PC-3 (cell line): Measurements from ENCODE around the gene SLFN5. TPM values are rescaled to one million over a fixed set of nuclear protein-coding genes. Genes with fewer than 3 reads are reported as not detected.

Source experiments
- ATAC-seq: fragments of 200-7000 bp; cut with Tn5 transposase; 2 replicates; pipeline ENCODE4 v1.9.1; 2020; ENCODE audit warnings: mild to moderate bottlenecking, moderate library complexity
- BruUV-seq: library from RNA; stranded (reverse); fragments of 400-500 nt; replicated peaks from 2 replicates; lab custom pipeline; 2021; lab: Mats Ljungman, UMichigan
- CTCF ChIA-PET: fragments of 300-600 bp; sonication (Branson Sonifier 250); formaldehyde crosslinking; loops from one replicate; lab custom pipeline; 2022; ENCODE audit warnings: antibody characterized with exemption; lab: Charles Lee
- POLR2A ChIA-PET: fragments of 300-600 bp; sonication (Branson Sonifier 250); formaldehyde crosslinking; loops from one replicate; lab custom pipeline; 2022; ENCODE audit warnings: antibody characterized with exemption; ENCODE audit not compliant: unreplicated experiment; lab: Charles Lee
- DNase-seq: peaks from one replicate; pipeline ENCODE4 v3.0.0-alpha.2; 2015
- H2AFZ ChIP-seq: fragments of 300-600 bp; sonication (generic); 2 replicates; pipeline ENCODE4 v1.6.0; 2016; ENCODE audit warnings: antibody characterized with exemption, low read length
- H3F3A ChIP-seq: fragments of 300-600 bp; sonication (generic); one replicate; pipeline ENCODE4 v1.6.0; 2017; ENCODE audit warnings: antibody characterized with exemption, low read length, control low read depth, mild to moderate bottlenecking; ENCODE audit not compliant: unreplicated experiment
- H3K27ac ChIP-seq: fragments of 300-600 bp; sonication (generic); 2 replicates; pipeline ENCODE4 v1.5.1; 2016; ENCODE audit warnings: mild to moderate bottlenecking, low read length
- H3K27me3 ChIP-seq: fragments of 300-600 bp; sonication (generic); 2 replicates; pipeline ENCODE4 v1.6.1; 2016; ENCODE audit warnings: low read length, mixed read lengths
- H3K36me3 ChIP-seq: fragments of 300-600 bp; sonication (generic); 2 replicates; pipeline ENCODE4 v1.6.1; 2016; ENCODE audit warnings: low read depth, mixed run types, low read length, mixed read lengths
- H3K4me1 ChIP-seq: fragments of 300-600 bp; sonication (generic); 2 replicates; pipeline ENCODE4 v1.5.1; 2016; ENCODE audit warnings: low read length; ENCODE audit not compliant: insufficient read depth
- H3K4me2 ChIP-seq: fragments of 300-600 bp; sonication (generic); 2 replicates; pipeline ENCODE4 v1.6.0; 2016; ENCODE audit warnings: low read length
- H3K4me3 ChIP-seq: fragments of 300-600 bp; sonication (generic); 2 replicates; pipeline ENCODE4 v1.5.1; 2016; ENCODE audit warnings: mild to moderate bottlenecking, low read length, mixed read lengths
- H3K79me2 ChIP-seq: fragments of 300-600 bp; sonication (generic); 2 replicates; pipeline ENCODE4 v1.6.1; 2017; ENCODE audit warnings: low read length, mixed read lengths
- H3K9ac ChIP-seq: fragments of 300-600 bp; sonication (generic); 2 replicates; pipeline ENCODE4 v1.6.0; 2016; ENCODE audit warnings: mild to moderate bottlenecking, low read length
- H3K9me2 ChIP-seq: fragments of 300-600 bp; sonication (generic); replicated peaks from 2 replicates; pipeline ENCODE4 v1.6.1; 2016; ENCODE audit warnings: mixed run types, low read length, mixed read lengths
- H3K9me3 ChIP-seq: fragments of 300-600 bp; sonication (generic); 2 replicates; pipeline ENCODE4 v1.6.1; 2016; ENCODE audit warnings: low read length, mixed read lengths
- H4K20me1 ChIP-seq: fragments of 300-600 bp; sonication (generic); 2 replicates; pipeline ENCODE4 v1.6.1; 2016; ENCODE audit warnings: low read length, mixed read lengths
- EZH2 ChIP-seq: fragments of 300-600 bp; sonication (generic); IDR thresholded peaks from one replicate; pipeline ENCODE4 v1.6.1; 2017; ENCODE audit warnings: antibody characterized with exemption, mild to moderate bottlenecking, low read length; ENCODE audit not compliant: unreplicated experiment
- EZH2phosphoT487 ChIP-seq: fragments of 300-600 bp; sonication (generic); IDR thresholded peaks from 2 replicates; pipeline ENCODE4 v1.6.1; 2018; ENCODE audit warnings: mild to moderate bottlenecking, antibody characterized with exemption, low read length, borderline replicate concordance
- intact Hi-C: fragments of 100-400 bp; cut with micrococcal nuclease; formaldehyde crosslinking; loops from 2 replicates; pipeline ENCODE4 v1.9.0; 2023
- total RNA-seq: library from RNA; depleted of rRNA; stranded (reverse); fragments of >200 nt; gene quantifications from 2 replicates; pipeline ENCODE4 v1.2.3, GENCODE V29; 2014
- TF ChIP-seq, protein P1 (sequence below): fragments of 300-600 bp; sonication (generic); conservative IDR thresholded peaks from 2 replicates; pipeline ENCODE4 v1.5.1; 2017; ENCODE audit warnings: antibody characterized with exemption, low read depth, mild to moderate bottlenecking, low read length

SLFN5 gene
- total RNA-seq, 1 experiment from 2014 or later = 14.5 TPM

DNA sequence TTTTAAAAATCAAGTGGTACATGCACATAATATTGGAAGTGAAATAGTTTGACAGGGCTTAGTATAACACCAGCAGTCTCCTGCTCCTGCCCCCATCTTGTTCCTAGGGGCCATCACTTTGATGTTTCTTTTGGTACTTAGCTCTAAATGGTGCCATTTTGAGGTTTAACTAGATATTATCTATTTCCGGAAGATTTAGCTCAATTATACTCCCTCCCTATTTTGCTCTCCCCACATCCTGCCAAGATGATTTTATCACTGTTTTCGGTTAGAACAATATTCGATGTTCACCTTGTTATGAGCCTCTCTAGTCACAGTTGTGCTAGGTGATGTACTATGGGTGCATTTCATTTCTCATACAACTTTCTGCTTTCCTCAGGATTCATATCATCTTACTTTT is 28.7 kb upstream of the SLFN5 start:
- H3K4me3 ChIP-seq = no peak overlapping the region
- no peak overlapping the region for H2AFZ ChIP-seq
- no peak for ATAC-seq
- H3K79me2 ChIP-seq = no peaks in the 10 kb centered on the region
- no peaks in the 10 kb centered on the region for H3F3A ChIP-seq
- no peak overlapping the region for H3K9ac ChIP-seq
- H3K27me3 ChIP-seq = peaks cover 33% of the 10 kb centered on the region
- no peak for DNase-seq
- BruUV-seq = no TSS peak
- no peaks in the 10 kb centered on the region for H3K9me2 ChIP-seq
- CTCF ChIA-PET = no interaction called here
- POLR2A ChIA-PET = no interaction called here
- H3K4me1 ChIP-seq = no peaks in the 10 kb centered on the region
- intact Hi-C loops = no loop called here
- H3K27ac ChIP-seq = no peak overlapping the region
- H3K9me3 ChIP-seq = no peaks in the 10 kb centered on the region
- no peaks in the 10 kb centered on the region for H4K20me1 ChIP-seq
- TF ChIP-seq EZH2 (no peak), EZH2phosphoT487 (no peak)
- TF ChIP-seq, protein P1, sequence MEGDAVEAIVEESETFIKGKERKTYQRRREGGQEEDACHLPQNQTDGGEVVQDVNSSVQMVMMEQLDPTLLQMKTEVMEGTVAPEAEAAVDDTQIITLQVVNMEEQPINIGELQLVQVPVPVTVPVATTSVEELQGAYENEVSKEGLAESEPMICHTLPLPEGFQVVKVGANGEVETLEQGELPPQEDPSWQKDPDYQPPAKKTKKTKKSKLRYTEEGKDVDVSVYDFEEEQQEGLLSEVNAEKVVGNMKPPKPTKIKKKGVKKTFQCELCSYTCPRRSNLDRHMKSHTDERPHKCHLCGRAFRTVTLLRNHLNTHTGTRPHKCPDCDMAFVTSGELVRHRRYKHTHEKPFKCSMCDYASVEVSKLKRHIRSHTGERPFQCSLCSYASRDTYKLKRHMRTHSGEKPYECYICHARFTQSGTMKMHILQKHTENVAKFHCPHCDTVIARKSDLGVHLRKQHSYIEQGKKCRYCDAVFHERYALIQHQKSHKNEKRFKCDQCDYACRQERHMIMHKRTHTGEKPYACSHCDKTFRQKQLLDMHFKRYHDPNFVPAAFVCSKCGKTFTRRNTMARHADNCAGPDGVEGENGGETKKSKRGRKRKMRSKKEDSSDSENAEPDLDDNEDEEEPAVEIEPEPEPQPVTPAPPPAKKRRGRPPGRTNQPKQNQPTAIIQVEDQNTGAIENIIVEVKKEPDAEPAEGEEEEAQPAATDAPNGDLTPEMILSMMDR = no peak
- H3K4me2 ChIP-seq = no peak overlapping the region
- H3K36me3 ChIP-seq = no peaks in the 10 kb centered on the region

DNA sequence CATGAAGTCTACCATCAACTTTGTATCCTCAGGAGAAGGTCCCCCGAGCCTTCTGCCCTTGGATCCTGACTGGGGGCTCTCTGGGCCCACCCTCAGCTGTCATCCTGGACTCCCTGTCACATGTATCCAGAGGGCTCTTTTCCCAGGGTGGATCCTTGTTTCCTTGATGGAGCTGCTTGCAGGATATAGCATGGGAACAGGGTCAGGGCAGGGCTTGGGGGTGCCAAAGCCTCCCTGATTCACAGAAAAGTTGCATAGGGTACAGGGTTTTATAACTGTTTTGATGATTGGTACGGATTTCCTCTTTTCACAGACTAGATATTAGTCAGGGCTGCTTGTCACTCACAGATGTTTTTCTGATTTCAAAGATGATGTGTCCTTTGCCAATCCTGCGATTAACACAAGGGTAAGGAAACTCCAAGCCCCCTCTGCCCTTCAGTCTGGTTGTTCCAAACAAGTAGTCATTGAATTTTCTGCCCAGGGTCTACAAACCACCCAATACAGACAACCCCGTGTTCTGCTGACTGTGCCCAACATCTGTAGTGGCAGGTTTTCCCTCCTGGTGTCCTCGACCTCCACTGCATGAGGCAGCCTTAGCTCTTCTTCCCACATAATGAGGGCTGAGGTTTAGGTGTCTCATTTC is 28.1 kb upstream of the SLFN5 start:
- POLR2A ChIA-PET = no interaction called here
- Histone ChIP-seq H2AFZ (no peak overlapping the region), H3K4me3 (no peak overlapping the region)

DNA sequence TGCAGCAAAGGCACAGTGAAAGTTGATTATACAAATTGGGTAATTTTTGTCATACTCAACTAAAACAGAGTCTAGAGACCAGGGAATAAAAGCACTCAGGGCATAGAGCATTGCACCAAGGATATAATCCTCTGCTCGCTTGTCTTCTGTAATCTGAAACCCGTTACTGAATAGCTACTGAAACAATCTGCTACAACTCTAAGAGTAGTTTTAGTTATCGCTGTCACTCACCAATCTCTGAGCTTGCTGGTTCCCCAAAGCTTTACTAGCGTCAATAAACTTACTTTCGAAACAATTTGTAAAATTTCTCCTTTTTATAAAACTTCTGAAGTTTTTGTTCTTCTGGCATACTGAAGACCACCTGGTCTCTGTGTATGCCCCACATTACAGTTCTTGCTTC is 25.8 kb upstream of the SLFN5 start:
- no peak overlapping the region for H3K9ac ChIP-seq
- no peak overlapping the region for H3K4me2 ChIP-seq
- H3F3A ChIP-seq = no peaks in the 10 kb centered on the region
- H3K4me1 ChIP-seq = no peaks in the 10 kb centered on the region
- TF ChIP-seq, protein P1 = no peak
- TF ChIP-seq EZH2 = no peak
- no peak for TF ChIP-seq EZH2phosphoT487
- H3K36me3 ChIP-seq = no peaks in the 10 kb centered on the region
- ChIA-PET POLR2A (no interaction called here), CTCF (no interaction called here)
- H3K27me3 ChIP-seq = peaks cover 22% of the 10 kb centered on the region
- no TSS peak for BruUV-seq
- H3K79me2 ChIP-seq = no peaks in the 10 kb centered on the region
- no peak for DNase-seq
- H2AFZ ChIP-seq = no peak overlapping the region
- H3K27ac ChIP-seq = no peak overlapping the region
- H3K4me3 ChIP-seq = no peak overlapping the region
- H3K9me3 ChIP-seq = no peaks in the 10 kb centered on the region
- intact Hi-C loops = no loop called here
- no peaks in the 10 kb centered on the region for H3K9me2 ChIP-seq
- no peaks in the 10 kb centered on the region for H4K20me1 ChIP-seq
- ATAC-seq = no peak

More for the DNA sequence above, 28.1 kb upstream of the SLFN5 start:
- DNase-seq = no peak
- no peak for ATAC-seq
- Histone ChIP-seq H3F3A (no peaks in the 10 kb centered on the region), H3K27me3 (peaks cover 33% of the 10 kb centered on the region), H3K4me1 (no peaks in the 10 kb centered on the region), H3K9me3 (no peaks in the 10 kb centered on the region), H4K20me1 (no peaks in the 10 kb centered on the region), H3K9ac (no peak overlapping the region), H3K4me2 (no peak overlapping the region), H3K36me3 (no peaks in the 10 kb centered on the region), H3K27ac (no peak overlapping the region), H3K9me2 (no peaks in the 10 kb centered on the region), H3K79me2 (no peaks in the 10 kb centered on the region)
- intact Hi-C loops = no loop called here
- no TSS peak for BruUV-seq
- CTCF ChIA-PET = no interaction called here
- TF ChIP-seq, protein P1 = no peak
- no peak for TF ChIP-seq EZH2
- no peak for TF ChIP-seq EZH2phosphoT487
